Measurements from ENCODE around the gene PRKN.
"Not testable (repeated sequence)": the region's sequence is repeated elsewhere in the genome, so short reads cannot be mapped to it uniquely, and the experiment has no call there.

The PRKN gene

GRCh38 chr6:162710419-162710818 is 17.1 kb downstream of the PRKN start:
- DNase-seq = no peak

GRCh38 chr6:162709431-162709830 is 18.1 kb downstream of the PRKN start:
- no peak for DNase-seq

DNA sequence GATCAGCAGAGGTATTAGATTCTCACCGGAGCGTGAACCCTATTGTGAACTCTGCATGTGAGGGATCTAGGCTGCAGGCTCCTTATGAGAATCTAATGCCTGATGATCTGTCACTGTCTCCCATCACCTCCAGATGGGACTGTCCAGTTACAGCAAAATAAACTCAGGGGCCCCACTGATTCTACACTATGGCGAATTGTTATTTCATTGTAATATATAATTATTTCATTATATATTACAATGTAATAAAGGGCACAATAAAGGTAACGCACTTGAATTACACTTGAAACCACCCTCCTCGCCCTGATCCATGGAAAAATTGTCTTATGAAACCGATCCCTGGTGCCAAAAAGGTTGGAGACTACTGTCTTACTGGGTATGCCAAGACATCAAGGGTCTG is 18.6 kb downstream of the PRKN start:
- peak; percentile 66 for DNase-seq

DNA sequence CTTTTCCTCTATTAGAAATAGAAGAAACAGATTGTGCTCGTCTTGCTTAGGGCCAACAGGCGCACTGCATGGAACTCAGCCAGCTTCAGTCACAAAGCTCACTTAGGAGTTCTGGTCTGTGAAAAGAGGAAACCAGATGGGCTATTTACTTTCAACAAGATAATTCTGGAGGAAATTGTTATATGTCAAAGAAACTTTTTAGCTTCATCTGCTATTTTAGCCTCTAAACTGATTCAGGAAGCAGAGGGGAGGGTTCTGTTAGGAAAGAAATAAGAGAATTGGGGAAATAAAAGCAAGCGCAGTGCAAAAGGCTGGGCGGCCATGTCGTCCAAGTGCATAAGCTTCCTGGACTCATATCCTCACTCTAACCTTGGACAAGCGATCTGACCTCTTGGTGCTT is 21.3 kb downstream of the PRKN start:
- DNase-seq = peak; percentile 91

- DNase-seq = peak; percentile 98
Measured at GRCh38 chr6:162705736-162706135, 21.8 kb downstream of the PRKN start.

GRCh38 chr6:162704001-162704400 is 23.6 kb downstream of the PRKN start:
- DNase-seq = peak; percentile 99

DNA sequence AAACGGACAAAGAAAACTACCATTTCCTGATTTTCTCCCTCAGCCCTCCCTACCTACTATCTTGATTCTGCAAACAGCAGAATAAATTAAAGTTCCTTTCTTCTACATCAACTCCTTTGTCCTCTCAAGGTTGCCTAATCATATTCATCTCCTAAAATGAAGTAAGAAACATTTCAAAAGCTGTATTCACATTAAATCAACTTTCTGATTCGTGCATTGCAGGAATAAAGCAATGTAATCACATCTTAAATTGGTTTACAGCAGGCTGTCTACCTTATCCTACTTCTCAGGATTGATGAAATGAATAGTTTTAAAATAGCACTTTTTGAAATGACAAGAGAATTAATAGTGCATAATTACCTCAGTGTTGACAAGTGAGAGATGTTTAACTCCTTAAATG is 25.1 kb downstream of the PRKN start:
- DNase-seq = peak; percentile 81

GRCh38 chr6:162701551-162701950 is 26.0 kb downstream of the PRKN start:
- peak; percentile 62 for DNase-seq

DNA sequence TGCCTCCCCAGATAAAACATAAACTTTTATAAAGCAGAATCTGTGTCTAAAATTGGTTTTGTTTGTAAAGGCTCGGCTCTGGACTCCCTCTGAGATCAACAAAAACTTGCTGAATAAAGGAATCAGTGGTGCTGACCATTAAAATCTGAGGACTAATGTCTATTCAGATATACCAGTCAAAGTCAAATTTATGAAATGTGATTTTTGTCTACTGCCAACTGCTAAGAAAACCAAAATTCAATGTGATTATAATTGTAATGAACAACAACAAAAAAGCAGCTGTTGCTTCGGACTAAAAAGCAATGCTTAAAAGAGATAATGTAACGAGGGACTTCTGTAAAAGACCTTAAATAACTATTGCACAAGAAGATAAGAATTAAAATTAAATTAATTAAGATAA is 26.6 kb downstream of the PRKN start:
- DNase-seq = no peak

DNA sequence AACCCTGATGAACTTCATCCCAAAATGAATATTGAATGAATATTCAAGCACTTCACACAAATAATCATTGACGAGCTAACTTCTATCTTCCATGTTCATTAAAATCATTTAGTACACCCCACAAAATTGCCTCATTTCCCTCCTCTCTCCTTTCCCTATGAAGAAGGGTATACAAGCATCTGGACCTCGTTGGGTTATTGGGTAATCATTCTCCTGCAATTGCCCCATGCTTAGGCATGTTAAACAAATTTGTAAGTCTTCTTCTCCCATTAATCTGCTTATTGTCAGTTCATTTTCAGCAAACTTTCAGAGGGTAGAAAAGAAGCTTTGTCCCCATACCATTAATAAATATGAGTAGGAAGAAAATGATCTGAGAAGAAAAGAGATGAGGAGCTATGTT is 27.6 kb downstream of the PRKN start:
- no peak for DNase-seq

DNA sequence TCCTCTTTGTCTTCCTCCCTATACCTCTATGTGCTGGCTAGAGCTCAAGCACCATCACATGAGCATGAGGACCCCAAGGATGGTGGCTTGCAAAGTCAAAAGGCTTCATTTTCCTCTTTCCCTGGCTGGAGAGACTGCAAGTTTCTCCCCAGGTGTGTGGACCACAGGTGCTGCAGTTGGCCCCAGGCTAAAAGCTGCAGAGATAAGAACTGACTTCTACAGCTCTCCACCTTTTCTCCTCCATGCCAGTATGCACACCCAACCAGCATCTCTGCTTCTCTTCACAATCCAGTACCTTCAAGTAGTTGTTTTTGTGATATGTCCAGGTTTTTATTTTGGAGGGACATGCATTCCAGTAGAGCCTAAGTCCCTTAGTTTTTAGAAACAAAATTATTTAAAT is 29.1 kb downstream of the PRKN start:
- DNase-seq = peak; percentile 74

GRCh38 chr6:162697872-162698403 is 29.6 kb downstream of the PRKN start:
- DNase-seq = peak; percentile 91

DNA sequence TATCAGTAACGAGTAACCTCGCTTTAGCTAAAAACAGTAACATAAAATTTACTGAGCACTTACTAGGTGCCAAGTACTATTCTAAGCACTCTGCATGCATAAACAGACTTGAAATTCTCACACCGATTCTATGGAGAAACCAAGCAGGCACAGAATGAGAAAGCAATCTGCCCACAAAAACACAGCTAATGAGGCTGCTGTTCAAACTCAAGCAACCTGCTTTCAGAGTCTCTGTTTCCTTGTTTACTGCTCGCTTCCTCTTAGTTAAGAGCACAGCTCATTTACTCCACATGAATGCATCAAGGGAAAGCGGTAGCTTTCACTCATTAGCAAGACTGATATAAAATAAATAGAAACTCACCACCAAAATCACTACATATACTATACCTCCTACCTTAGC is 37.4 kb downstream of the PRKN start:
- DNase-seq = peak; percentile 42

DNA sequence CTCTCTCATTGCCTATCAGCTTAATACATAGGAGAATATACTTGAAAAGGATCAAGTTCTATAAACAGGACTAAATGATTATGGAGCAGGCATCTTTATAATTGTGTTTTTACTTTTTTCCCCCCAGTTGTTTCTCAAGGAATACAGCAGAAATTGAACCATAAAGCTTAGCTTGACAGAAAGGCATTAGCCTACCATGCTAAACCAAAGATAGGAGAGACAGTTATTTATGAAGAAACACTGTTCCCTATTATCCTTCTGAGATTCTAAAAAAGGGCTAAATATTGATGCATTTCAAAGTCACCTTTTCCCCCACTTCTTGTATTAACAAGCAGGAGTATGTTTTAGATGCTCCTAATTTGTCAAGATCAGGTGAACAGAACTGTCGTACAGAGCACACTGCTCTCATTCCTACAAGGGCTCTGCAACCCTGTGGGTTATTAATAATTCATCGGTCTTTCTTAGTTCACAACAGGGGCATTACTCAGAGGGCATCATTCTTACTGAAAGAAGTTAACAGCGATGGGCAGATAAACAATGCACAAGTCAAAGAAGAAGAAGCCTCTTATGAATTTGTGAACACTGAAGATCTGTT is 38.7 kb downstream of the PRKN start:
- DNase-seq = peak; percentile 47

GRCh38 chr6:162685586-162685985 is 42.0 kb downstream of the PRKN start:
- peak; percentile 18 for DNase-seq

DNA sequence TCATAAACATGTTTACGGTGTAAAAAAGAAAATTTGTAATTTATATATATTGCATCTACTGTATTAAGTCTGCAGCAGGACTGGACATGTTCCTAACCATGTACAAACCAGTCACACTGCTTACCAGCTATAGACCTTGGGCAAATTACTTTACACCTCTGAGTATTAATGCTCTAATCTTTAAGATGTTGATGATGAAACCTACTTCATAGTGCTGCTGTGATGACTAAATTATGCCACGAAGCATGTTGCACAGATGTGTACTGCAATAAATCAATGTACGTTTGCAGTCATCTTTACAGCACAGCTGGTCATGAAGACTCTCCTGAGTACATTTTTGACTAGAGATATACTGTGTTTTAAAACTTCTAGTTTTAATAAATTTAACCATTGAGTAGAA is 42.6 kb downstream of the PRKN start:
- DNase-seq = peak; percentile 50

GRCh38 chr6:162684052-162684451 is 43.5 kb downstream of the PRKN start:
- no peak for DNase-seq

GRCh38 chr6:162683135-162683534 is 44.4 kb downstream of the PRKN start:
- DNase-seq = no peak

- peak; percentile 49 for DNase-seq
Measured at GRCh38 chr6:162681447-162681846, 46.1 kb downstream of the PRKN start.

DNA sequence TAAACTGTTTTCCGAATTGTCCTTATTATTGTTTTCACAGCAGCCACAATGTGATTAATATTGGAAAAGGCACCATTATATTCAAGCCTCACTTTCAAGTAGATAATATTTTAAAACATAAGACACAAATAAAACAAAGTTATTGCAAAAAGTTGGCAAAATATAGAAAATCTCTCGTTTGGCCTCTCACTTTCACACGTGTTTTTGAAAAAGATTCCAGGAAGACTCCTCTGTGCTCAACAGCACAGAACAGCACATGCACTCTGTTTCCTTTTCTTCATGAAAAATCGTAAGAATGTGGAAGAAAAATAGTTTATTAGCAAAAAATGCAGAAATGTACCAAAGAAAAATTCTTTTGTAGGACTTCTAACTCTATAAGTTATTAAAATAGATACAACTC is 46.7 kb downstream of the PRKN start:
- no peak for DNase-seq

GRCh38 chr6:162680367-162680766 is 47.2 kb downstream of the PRKN start:
- no peak for DNase-seq

DNA sequence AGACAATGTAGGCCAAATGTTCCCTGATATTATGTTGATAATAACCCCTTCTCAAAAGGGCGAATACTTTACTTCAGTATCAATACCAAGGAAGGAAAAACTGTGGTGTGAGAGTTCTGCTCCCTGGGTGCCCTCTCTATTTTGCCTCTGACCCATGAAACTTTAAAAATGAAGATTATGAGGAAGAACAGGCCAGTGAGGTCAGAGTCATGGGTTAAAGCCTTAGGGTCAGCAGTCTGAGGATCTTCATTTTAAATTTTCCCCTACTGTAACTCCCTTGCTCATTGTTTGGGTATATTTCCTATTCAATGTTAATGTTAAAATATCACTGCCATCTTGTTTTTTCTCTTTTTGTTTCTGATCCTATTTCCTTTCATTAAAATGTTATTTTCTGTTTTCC is 47.9 kb downstream of the PRKN start:
- no peak for DNase-seq

DNA sequence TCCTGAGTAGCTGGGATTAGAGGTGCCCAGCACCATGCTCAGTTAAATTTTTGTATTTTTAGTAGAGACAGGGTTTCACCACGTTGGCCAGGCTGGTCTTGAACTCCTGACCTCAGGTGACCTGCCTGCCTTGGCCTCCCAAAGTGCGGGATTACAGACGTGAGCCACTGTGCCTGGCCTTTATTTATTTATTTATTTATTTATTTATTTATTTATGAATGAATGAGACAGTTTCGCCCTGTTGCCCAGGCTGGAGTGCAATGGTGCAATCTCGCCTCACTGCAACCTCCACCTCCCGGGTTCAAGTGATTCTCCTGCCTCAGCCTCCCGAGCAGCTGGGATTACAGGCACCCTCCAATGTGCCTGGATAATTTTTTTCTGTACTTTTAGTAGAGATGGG is 48.7 kb downstream of the PRKN start:
- not testable (repeated sequence) for DNase-seq

DNA sequence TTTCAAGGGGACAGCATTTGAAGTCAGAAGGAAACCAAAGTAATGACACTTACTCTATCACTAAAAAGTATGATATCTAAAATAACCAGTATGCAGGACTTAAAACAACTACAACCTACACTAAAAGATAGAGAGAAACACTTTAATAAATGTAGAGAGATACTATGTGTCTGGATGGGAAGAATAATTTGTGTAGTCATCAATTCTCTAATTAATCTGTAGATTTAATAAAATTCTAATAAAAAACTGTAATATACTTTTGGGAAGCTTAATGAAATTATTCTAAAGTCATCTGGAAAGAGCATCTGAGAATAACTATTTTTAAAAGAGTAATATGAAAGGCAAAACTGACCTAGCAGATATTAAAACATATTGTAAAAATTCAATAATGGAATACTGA is 52.1 kb downstream of the PRKN start:
- no peak for DNase-seq

DNA sequence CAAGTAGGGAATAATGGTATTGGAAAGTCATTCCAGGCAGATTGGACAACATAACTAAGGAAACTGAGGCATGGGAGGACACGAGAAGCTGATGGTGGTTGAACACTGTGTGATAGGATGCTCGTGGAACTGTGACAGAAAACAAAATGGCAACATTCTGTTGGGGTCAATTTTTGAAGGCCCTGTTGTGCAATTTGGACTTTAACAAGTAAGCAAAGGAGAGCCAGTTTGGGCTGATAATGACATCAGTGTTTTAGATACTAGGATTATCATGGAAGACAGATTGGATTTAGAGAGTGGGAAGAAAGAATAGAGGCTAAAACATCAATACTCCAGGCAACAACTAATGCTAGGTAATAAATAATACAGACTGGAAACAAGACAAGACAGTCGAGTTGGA is 53.1 kb downstream of the PRKN start:
- no peak for DNase-seq

All from NCI-H69 (cell line).